Kidney (tissue), 14 donors: ENCODE results near the gene SLC24A4. TPM values are rescaled to one million over a fixed set of nuclear protein-coding genes. Genes with fewer than 3 reads are reported as not detected.

ENCODE experiments used
- DNase-seq, 5 donors: peaks; one replicate each; pipeline ENCODE4 v3.0.0-alpha.2; 2013 to 2020
- FAIRE-seq: peaks from 2 replicates; lab custom pipeline; 2012; peaks lifted over from hg19 to GRCh38; lab: Jason Lieb, UNC
- H3K27ac ChIP-seq, 2 donors: one replicate each; pipeline ENCODE4 v1.7.0; 2013; ENCODE audit warnings: low read depth in 2 of 2, low read length in 2 of 2, inconsistent platforms in 1 of 2
- H3K27me3 ChIP-seq: one replicate; pipeline ENCODE4 v1.7.1; 2013; ENCODE audit warnings: low read length, inconsistent platforms; ENCODE audit not compliant: control insufficient read depth, insufficient read depth
- H3K36me3 ChIP-seq, 3 donors: one replicate each; pipeline versions ENCODE4 v1.7.0 to v1.7.1; 2013; ENCODE audit warnings: low read length in 3 of 3, control low read depth in 1 of 3, inconsistent platforms in 1 of 3; ENCODE audit not compliant: insufficient read depth in 3 of 3, control insufficient read depth in 2 of 3
- H3K4me1 ChIP-seq, 3 donors: one replicate each; pipeline versions ENCODE4 v1.7.0 to v1.7.1; 2013; ENCODE audit warnings: low read length in 3 of 3, inconsistent platforms in 1 of 3, low read depth in 1 of 3; ENCODE audit not compliant: control insufficient read depth in 2 of 3, insufficient read depth in 2 of 3
- H3K4me3 ChIP-seq, 3 donors: one replicate each; pipeline versions ENCODE4 v1.7.0 to v1.8.1; 2013; ENCODE audit warnings: low read length in 3 of 3, control low read depth in 1 of 3, inconsistent platforms in 1 of 3
- H3K9ac ChIP-seq, 3 donors: one replicate each; pipeline versions ENCODE4 v1.7.0 to v1.7.1; 2013; ENCODE audit warnings: low read length in 3 of 3, control low read depth in 1 of 3, inconsistent platforms in 1 of 3
- H3K9me3 ChIP-seq, 3 donors: one replicate each; pipeline versions ENCODE4 v1.7.0 to v1.7.1; 2013; ENCODE audit warnings: low read length in 3 of 3, control low read depth in 1 of 3, inconsistent platforms in 1 of 3; ENCODE audit not compliant: control insufficient read depth in 2 of 3, insufficient read depth in 1 of 3
- CTCF ChIP-seq: IDR thresholded peaks from 3 replicates; pipeline ENCODE4 v1.5.1; 2012; ENCODE audit warnings: mild to moderate bottlenecking, moderate library complexity, borderline replicate concordance; ENCODE audit not compliant: insufficient read depth; ENCODE audit errors: extremely low read depth
- intact Hi-C: fragments of 100-400 bp; cut with DNase I; formaldehyde crosslinking; loops from one replicate; pipeline ENCODE4 v1.11.1; 2022
- polyA plus RNA-seq: library from polyadenylated mRNA; stranded (reverse); fragments of 350-450 nt; fragmentation: Illumina TruSeq; extraction: RNeasy Lipid Tissue Mini Kit (QIAGEN cat#74804); gene quantifications from one replicate; pipeline ENCODE4 v1.2.3, GENCODE V29; 2014; ENCODE audit warnings: low read depth, low replicate concordance; ENCODE audit not compliant: insufficient read depth
- total RNA-seq: library from RNA; stranded (reverse); fragmentation: NEBNext Ultra II Directional; extraction: Animal tissue kit (Norgen Biotek cat#: 25700); gene quantifications from one replicate; pipeline ENCODE4 v1.2.1, GENCODE V29; 2021
- donor health status: control.
- donor health status: control.
- donor health status: control.
- donor health status: control.
- donor health status: control.
- donor health status: DM: yes; HTN: yes; CAD: no.
- donor health status: Normal renal cell carcinoma (clear cell type).

Gene SLC24A4
- total and polyA plus RNA-seq, 2 donors from 2014 or later: 0.32 to 0.85 TPM

GRCh38 chr14:92334050-92334449, 11.1 kb downstream of the SLC24A4 start:
- H3K27me3 ChIP-seq: no peaks in the 10 kb centered on the region
- no peak for FAIRE-seq
- no peak overlapping the region for H3K9ac ChIP-seq
- H3K27ac ChIP-seq: no peak overlapping the region
- no peak for DNase-seq
- no peak for TF ChIP-seq CTCF
- H3K4me1 ChIP-seq: no peaks in the 10 kb centered on the region
- no peak overlapping the region for H3K4me3 ChIP-seq
- intact Hi-C loops: no loop called here
- H3K36me3 ChIP-seq: no peaks in the 10 kb centered on the region
- peaks cover 0 to 3% (median 0%) of the 10 kb centered on the region in 3 donors for H3K9me3 ChIP-seq

DNA sequence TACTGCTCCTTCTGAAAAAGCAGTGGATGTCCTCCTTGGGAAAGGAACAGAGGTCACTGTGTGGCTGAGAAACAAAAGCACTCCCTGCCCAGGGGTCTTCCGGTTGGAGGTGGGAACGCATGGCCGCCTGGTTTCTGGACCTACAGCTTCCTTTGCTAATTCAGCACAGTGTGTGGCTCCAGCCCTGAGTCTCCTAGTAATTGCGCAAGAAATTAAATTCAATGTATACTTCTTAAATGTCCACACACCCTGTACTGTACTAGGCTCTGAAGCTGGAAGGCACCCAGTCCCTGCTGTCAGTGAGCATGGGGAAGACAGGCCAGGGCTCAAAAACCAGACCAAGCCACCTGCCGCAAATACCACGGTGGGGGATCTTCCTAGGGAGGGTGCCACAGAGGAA, 13.4 kb downstream of the SLC24A4 start:
- Histone ChIP-seq H3K9ac (no peak overlapping the region), H3K9me3 (no peaks in the 10 kb centered on the region), H3K27me3 (no peaks in the 10 kb centered on the region), H3K4me1 (no peaks in the 10 kb centered on the region), H3K27ac (no peak overlapping the region), H3K36me3 (no peaks in the 10 kb centered on the region), H3K4me3 (no peak overlapping the region)
- TF ChIP-seq CTCF: no peak
- peak in 1 of 5 donors; percentile 19 for DNase-seq
- no peak for FAIRE-seq
- intact Hi-C loops: no loop called here

GRCh38 chr14:92339426-92339825, 16.5 kb downstream of the SLC24A4 start:
- FAIRE-seq: no peak
- intact Hi-C loops: no loop called here
- H3K27ac ChIP-seq: no peak overlapping the region
- no peak for DNase-seq
- H3K9ac ChIP-seq: no peak overlapping the region
- H3K27me3 ChIP-seq: no peaks in the 10 kb centered on the region
- no peaks in the 10 kb centered on the region for H3K36me3 ChIP-seq
- no peak for TF ChIP-seq CTCF
- H3K4me3 ChIP-seq: no peak overlapping the region
- no peaks in the 10 kb centered on the region for H3K4me1 ChIP-seq
- H3K9me3 ChIP-seq: no peaks in the 10 kb centered on the region

- no peaks in the 10 kb centered on the region for H3K36me3 ChIP-seq
- no peaks in the 10 kb centered on the region for H3K27me3 ChIP-seq
- DNase-seq (no peak), FAIRE-seq (no peak)
- no peak overlapping the region for H3K27ac ChIP-seq
- intact Hi-C loops: no loop called here
- no peaks in the 10 kb centered on the region for H3K9me3 ChIP-seq
- H3K4me1 ChIP-seq: no peaks in the 10 kb centered on the region
- no peak overlapping the region for H3K4me3 ChIP-seq
- no peak overlapping the region for H3K9ac ChIP-seq
- no peak for TF ChIP-seq CTCF
These were observed 17.1 kb downstream of the SLC24A4 start for GRCh38 chr14:92340071-92340470.
